GM18511 (cell line): Measurements from ENCODE around the gene FAM240A.

ENCODE experiments used
- ATAC-seq: cut with Tn5 transposase; IDR thresholded peaks from one replicate; pipeline ENCODE4 v1.9.1; 2021; ENCODE audit warnings: mild to moderate bottlenecking, moderate library complexity; ENCODE audit not compliant: unreplicated experiment

The FAM240A gene

GRCh38 chr3:46671541-46672348, 59.4 kb downstream of the FAM240A start:
- no peak for ATAC-seq

- no peak for ATAC-seq
These were observed 60.0 kb downstream of the FAM240A start for GRCh38 chr3:46672349-46672695.

- no peak for ATAC-seq
These were observed 61.1 kb downstream of the FAM240A start for GRCh38 chr3:46673151-46674030.

GRCh38 chr3:46674031-46674845, 61.9 kb downstream of the FAM240A start:
- ATAC-seq = no peak

- no peak for ATAC-seq
These were observed 63.1 kb downstream of the FAM240A start for GRCh38 chr3:46675426-46675825.
